Fibroblast of mammary gland (primary cell): Measurements from ENCODE around the gene TTC9C.
"Not testable (repeated sequence)": the region's sequence is repeated elsewhere in the genome, so short reads cannot be mapped to it uniquely, and the experiment has no call there.

Experiments used
- DNase-seq: peaks from one replicate; pipeline ENCODE4 v3.0.0-alpha.2; 2010; ENCODE audit warnings: low read depth
- H3K4me3 ChIP-seq: 2 replicates; pipeline ENCODE4 v1.5.1; 2011; ENCODE audit warnings: low read depth, mild to moderate bottlenecking, low read length, moderate library complexity; ENCODE audit not compliant: control insufficient read depth
- TF ChIP-seq, protein P1 (sequence below): conservative IDR thresholded peaks from 2 replicates; pipeline ENCODE4 v1.5.1; 2011; ENCODE audit warnings: low read depth, low read length, inconsistent platforms; ENCODE audit not compliant: control insufficient read depth, insufficient read depth

TTC9C gene

DNA sequence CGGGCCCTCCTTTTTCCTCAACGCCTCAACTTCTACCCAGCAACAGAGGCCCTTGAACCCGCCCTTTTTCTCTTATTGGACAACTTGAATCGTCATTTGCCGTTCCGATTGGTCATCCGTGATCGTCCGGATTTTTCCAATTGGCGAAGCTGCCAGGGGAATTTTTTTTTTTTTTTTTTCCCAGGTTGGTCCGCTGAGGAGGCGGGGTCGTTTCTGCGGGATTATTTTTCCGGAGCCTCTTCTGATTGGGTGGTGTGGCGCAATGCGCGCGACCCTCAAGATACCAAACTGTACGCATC lies 465 bp upstream of the TTC9C start:
- TF ChIP-seq, protein P1, sequence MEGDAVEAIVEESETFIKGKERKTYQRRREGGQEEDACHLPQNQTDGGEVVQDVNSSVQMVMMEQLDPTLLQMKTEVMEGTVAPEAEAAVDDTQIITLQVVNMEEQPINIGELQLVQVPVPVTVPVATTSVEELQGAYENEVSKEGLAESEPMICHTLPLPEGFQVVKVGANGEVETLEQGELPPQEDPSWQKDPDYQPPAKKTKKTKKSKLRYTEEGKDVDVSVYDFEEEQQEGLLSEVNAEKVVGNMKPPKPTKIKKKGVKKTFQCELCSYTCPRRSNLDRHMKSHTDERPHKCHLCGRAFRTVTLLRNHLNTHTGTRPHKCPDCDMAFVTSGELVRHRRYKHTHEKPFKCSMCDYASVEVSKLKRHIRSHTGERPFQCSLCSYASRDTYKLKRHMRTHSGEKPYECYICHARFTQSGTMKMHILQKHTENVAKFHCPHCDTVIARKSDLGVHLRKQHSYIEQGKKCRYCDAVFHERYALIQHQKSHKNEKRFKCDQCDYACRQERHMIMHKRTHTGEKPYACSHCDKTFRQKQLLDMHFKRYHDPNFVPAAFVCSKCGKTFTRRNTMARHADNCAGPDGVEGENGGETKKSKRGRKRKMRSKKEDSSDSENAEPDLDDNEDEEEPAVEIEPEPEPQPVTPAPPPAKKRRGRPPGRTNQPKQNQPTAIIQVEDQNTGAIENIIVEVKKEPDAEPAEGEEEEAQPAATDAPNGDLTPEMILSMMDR = no peak
- peak overlapping the region; percentile 98 for H3K4me3 ChIP-seq
- DNase-seq = peak; percentile 98

GRCh38 chr11:62730076-62730475 lies 1.8 kb downstream of the TTC9C start:
- DNase-seq = not testable (repeated sequence)

GRCh38 chr11:62732830-62733229 lies 4.5 kb downstream of the TTC9C start:
- TF ChIP-seq, protein P1 = peak; percentile 31
- H3K4me3 ChIP-seq = no peak overlapping the region
- DNase-seq = peak; percentile 72

More at GRCh38 chr11:62730076-62730475, 1.8 kb downstream of the TTC9C start:
- peak overlapping the region; percentile 98 for H3K4me3 ChIP-seq

DNA sequence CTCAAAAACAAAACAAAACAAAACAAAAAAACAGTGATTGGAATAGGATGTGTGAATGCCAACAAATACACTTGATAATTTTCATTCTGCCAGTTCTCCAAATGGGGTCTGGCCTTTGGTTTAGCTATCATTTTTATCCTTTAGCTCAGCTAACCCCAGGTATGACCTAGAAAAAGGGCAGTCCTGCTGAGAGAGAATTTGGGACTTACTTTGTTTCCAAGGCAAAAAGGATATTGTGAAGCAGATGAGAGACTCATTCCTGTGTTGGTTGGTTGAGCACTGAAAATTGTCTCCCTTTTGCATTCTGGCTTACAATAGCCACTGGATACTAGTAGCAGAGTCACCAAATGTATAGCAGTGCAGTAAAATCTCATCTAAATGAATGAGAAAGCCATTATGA lies 8.9 kb downstream of the TTC9C start:
- TF ChIP-seq, protein P1 = no peak
- DNase-seq = no peak
- no peak overlapping the region for H3K4me3 ChIP-seq

GRCh38 chr11:62747475-62748160 lies 19.3 kb downstream of the TTC9C start:
- TF ChIP-seq, protein P1 = no peak
- no peak overlapping the region for H3K4me3 ChIP-seq
- DNase-seq = no peak

DNA sequence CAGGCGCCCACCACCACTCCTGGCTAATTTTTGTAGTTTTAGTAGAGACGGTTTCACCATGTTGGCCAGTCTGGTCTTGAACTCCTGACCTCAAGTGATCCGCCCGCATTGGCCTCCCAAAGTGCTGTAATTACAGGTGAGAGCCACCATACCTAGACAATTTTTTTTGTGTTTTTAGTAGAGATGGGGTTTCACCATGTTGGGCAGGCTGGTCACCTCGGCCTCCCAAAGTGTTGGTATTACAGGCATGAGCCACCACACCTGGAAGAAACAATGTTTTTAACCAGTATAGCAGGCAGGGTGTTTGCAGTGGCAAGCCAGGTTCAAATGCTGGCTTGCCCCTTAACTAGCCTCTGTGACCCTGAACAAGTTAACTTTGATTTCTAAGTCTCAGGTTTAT lies 21.6 kb downstream of the TTC9C start:
- DNase-seq, H3K4me3 ChIP-seq: not testable (repeated sequence)

DNA sequence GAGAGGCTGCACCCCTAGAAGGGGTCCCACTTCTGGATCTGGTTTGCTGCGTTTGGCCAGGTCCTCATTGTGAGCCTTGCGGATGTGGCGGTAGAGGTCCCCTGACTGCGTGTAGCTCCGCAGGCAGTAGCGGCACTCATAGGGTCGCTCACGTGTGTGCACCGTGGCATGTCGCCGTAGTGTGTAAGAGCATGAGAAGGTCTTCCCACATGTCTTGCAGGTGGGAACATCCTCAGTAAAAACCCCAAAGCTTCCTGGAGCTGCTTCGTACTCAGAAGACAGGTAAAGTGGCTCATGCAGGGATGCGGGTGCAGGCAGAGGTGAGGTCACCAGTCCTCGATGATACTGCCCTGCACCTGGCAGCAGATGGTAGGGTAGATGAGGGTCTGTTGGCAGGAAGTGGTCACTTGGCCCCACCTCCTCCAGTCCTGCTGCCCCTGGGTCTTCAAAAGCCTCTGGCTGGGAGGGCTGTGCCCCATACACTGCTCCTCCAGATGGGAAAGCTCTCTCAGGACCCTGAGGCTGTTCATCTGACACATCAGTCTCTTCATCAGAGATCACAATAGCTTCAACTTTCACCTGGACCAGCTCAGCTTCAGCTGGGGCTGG lies 24.0 kb downstream of the TTC9C start:
- DNase-seq = no peak
- H3K4me3 ChIP-seq = no peak overlapping the region

More for the DNA sequence above, 24.0 kb downstream of the TTC9C start:
- TF ChIP-seq, protein P1 = no peak
